Stimulated activated CD4-positive, alpha-beta T cell treated with anti-CD3 and anti-CD28 coated beads, Interleukin-2, amount 100 ng/mL, for 24 hours (primary cell): Measurements from ENCODE around the gene RGS9.
"Not testable (repeated sequence)": the region's sequence is repeated elsewhere in the genome, so short reads cannot be mapped to it uniquely, and the experiment has no call there.

Experiments used
- DNase-seq, 2 donors: peaks; one replicate each; pipeline ENCODE4 v3.0.0-alpha.2; 2020

RGS9 gene

DNA sequence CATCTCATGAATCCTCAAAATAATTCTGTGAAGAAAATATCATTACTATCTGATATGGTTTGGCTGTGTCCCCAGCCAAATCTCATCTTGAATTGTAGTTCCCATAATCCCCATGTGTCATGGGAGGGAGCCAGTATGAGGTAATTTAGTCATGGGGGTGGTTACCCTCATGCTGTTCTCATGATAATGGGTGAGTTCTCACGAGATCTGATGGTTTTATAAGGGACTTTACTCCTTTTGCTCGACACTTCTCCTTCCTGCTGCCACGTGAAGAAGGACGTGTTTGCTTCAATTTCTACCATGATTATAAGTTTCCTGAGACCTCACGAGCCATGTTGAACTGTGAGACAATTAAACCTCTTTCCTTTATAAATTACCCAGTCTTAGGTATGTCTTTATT is 20.7 kb upstream of the RGS9 start:
- not testable (repeated sequence) for DNase-seq

DNA sequence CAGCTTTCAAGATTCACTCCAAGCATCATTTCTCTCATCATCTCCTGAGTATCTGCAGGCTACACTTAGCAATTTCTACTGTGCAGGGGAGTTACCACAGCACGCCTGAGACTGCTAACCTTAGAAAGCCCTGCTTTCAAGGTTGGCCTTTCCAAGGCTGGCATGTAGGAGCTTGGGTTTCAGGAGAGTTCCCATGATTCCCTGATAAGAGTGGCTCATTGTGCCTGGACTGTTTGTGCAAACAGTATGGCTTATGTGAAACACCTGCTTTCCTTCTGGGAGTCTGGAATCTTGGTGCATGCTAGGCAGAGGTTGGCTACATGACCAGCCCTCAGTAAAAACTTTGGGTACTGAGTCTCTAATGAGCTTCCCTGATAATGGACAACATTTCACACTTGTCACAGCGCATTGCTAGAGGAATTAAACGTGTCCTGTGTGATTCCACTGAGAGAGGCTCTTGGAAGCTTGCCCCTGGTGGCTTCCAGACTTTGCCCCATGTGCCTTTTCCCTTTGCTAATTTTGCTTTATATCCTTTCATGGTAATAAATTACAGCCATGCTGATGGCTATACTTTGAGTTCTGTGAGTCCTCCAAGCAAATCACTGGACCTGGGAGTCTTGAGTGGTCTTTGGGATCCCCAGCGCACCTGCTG is 19.7 kb upstream of the RGS9 start:
- no peak for DNase-seq

DNA sequence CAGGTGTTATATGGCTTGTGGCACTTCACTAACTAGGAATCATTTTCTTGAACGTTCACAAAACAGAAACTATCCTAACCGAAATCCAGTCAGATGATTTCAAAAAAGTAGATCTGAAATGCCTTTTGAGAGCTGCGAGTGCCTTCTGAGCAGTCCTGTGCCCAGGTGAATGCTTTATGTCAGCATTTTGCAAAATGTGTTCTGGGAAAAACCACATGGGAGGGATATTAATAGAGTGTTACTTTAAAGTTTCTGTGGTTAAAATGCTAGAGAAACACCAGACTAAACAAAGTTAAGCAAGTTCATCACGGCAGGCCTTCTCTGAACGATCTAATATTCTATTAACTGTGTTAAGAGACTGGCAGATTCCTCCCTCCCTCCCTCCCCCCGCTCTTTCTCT is 15.8 kb upstream of the RGS9 start:
- DNase-seq = no peak

DNA sequence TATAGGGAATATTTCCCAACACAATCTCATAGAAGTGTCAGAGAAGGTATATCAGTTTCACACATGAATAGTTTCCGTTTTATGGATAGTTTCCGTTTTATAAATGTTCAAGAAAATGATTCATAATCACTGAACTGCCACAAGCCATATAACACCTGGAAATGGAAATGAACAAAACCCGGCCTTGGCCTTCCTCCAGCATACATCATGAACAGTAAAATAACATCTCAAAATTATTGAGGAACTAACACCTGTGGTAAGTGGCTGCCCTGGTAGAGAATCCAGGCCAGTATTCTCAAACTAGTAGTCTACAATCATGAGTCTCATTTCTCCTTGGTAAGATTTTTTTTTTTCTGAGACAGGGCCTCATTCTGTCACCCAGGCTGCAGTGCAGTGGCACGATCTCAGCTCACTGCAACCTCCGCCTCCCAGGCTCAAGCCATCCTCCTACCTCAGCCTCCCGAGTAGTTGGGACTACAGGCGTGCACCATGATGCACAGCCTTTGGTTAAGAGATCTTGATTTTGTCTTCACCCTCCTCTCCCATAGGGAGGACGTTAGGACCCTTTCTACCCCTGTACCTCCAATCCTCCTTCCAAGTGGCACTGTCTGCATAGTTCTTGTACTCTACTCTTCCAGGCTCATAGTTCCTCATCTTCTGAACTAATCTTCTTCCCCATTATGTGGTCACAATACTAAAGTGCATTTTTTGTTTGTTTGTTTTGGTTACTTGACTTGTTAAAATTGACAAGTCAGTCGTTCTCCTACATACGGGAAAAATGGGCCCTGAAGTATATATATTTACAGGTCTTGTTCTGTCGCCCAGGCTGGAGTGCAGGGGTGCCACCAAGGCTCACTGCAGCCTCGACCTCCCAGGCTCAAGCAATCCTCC is 15.0 kb upstream of the RGS9 start:
- peak; percentile 41 to 57 for DNase-seq

DNA sequence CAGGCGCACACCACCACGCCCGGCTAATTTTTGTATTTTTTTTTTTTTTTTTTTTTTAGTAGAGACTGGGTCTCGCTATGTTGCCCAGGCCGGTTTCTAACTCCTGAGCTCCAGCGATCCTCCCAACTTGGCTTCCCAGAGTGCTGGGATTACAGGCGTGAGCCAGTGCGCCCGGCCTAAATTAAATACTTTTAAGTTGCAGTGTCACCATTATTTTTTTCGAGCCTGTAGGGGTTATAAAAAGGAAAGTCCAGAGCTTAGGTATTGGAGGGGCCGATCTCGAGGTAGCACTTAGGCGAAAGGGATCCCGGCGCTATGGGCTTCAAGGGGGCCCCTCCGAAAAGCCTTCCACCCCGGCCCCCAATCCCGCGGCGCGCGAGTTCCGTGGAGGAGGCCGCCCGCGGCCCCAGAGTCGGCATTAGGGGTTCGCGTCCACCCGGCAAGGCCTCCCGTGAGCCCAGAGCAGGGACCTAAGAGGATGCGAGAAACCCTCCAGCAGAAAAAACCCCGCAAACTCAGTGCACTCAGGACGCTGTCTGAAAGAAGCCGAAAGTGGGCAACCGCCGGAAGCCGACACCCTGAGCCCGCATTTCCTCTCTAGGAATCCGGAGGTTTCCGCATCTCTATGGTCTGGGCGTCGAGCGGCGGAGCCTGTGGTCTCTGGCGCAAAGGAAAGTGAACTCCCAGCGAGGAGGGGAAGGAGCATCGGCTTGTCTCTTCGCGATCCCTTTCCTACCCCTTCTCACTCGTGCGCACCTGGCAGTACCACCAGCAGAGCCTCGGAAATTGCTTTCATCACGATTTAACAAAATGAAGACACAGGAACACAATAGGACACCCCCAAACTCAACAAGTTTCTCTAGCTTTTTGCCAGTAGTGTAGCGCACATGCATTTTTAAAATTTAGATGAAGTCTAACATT is 14.1 kb upstream of the RGS9 start:
- peak; percentile 79 to 83 for DNase-seq

DNA sequence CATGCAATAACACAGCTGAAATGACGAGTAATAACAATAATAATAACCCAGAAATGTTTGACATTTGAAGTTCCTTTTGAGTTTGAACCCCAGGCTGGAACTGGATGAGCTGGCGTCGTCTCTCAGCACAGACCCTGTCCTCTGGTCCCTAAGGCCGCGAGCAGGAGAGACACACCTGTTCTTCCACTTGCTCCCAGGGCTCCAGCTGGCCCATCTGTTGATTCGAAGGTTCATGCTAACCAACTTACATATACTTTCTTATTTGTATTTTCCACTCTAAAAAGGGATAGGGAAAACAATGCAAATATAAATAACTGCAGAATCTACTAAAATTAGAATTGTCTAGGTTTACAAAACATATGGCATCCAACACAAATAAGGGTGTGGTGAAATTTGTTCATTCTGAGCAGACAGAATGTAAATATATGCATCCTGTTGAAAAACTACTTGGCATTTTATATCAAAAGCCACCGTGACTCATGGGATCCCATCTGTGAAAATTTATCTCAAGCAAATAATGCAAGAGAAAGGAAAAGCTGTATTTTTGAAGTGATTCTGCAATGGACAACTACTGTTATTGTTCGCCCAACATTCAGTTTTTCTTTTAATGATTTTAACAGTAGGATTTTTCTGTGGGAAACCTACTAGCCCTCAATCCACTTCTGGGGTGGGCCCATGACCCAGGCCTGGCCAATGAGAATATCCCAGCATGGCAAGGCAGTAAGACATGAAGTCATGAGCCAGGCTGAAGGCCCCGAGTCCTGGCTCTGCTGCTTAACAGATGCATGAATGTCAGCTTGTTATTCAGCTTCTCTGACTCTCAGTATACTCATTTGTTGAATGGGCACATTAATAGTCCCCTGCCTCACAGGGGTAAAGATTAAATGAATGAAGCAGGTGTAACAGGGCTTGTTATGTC is 13.2 kb upstream of the RGS9 start:
- no peak for DNase-seq

DNA sequence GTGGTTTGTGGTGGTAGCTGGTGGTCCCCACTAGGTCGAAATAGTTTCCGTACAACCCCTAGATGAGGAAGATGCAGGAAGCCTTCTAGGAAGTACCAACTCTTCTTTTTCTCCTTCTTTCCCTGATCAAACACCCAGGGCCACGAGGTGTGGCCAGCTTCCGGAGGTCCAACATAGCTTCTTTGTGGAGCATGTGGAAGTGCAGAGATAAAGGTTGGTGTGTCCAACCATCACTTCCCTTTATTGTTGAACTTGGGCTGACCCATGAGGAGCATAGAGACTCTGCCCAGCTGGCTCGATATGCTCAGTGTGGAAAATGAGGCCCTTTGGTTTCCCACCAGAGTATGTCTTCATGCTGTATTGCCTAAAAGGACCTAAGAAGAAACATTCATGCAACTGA is 6.3 kb upstream of the RGS9 start:
- no peak for DNase-seq

DNA sequence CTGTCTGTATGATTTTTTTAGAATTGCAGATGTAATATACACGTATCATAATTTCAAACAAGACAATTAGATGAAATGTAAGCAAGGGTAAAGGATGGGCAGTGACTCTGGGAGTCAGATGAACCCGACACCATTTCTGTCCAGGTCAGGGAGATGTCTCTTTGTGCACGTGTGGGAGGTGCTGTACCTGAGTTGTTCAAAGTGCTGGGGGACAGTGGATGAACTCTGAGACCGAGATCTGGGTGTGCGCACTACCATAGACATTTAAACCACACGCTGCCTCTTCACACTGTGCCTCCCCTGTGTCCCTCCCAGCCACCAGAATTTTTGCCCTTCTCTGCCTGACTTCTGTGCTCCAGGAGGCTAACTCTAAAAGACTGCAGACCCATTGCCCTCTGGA is 5.9 kb upstream of the RGS9 start:
- no peak for DNase-seq

DNA sequence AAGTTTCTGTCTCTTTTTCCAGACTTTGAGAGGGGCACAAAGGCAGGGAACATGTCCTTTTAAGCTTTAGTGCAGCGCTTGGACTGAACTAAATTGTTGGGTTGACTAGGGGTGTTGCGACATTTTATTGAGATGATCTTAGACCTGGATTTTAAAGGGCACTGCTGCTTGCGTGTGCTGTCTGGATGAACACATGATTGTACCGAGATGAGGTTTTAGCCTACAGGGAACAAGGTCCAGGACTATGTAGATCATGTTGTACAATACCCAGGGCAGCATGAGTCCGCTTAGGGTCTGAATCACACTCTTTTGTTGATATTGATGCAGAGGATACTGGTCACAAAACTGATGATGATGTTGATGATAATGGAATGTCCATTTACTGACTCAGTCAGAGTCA is 5.2 kb upstream of the RGS9 start:
- DNase-seq = no peak

DNA sequence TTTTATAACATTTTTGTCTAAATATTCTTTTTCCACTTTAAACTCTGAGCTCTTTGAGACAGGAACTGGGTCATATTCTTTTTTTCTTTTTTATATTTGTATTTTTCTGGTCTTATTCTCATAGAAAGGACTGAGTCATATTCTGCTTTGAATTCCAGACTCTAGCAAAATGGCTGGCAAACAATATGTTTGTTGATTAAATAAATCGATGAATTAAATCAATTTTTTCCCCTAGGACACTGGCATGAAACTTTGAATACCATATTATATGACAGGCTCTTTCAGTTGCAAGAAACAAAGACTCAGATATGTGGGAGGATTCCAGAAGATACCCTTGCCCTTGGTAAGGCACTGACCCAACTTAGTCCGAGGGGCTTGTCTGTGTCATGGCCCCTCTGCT is 3.1 kb upstream of the RGS9 start:
- DNase-seq = no peak

DNA sequence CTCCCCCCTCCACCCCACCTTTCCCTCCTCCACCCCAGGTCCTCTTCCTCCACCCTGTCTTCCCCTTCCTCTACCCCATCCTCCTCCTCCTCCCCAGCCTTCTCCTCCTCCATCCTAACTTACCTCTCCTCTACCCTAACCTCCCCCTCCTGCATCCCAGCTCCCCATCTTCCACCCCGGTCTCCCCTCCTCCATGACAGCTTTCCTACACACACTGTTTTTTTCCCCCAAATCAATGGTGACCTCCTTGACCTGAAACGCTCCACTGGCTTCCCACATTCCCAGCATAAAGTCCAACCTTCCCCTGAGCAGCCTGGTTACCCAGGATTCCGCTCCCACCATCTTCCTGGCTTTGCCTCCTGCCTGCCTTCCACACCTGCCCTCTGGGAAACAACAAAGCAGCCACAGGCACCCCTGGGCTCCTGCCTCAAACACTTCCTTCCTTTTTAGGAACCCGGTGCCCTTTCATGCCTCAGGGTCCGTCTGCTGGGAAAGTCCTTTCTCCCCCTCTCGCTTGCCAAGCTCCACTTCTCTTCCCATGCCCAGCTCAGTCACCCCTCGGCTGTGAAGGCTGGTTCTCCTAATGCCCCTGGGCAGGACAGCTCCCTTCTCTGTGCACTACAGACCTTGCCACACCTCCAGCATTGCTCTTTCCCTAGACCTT is 2.1 kb downstream of the RGS9 start:
- DNase-seq = no peak

DNA sequence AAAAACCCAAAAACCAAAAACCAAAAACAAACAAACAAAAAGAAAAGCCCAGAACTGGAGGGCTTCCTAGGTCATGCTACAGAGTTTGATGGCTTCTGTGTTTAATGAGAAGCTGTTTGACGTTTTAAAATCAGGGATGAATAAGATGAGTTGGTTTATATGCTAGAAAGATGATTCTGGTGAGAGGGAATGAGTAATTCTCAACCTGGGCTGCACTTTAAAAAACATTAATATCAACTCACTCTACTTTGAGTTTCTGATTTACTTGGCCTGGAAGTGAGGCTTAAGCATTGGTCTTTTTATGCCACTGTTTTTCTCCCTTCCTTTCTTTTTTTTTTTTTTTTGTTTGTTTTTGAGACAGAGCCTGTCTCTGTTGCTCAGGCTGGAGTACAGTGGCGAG is 5.1 kb downstream of the RGS9 start:
- DNase-seq = no peak

DNA sequence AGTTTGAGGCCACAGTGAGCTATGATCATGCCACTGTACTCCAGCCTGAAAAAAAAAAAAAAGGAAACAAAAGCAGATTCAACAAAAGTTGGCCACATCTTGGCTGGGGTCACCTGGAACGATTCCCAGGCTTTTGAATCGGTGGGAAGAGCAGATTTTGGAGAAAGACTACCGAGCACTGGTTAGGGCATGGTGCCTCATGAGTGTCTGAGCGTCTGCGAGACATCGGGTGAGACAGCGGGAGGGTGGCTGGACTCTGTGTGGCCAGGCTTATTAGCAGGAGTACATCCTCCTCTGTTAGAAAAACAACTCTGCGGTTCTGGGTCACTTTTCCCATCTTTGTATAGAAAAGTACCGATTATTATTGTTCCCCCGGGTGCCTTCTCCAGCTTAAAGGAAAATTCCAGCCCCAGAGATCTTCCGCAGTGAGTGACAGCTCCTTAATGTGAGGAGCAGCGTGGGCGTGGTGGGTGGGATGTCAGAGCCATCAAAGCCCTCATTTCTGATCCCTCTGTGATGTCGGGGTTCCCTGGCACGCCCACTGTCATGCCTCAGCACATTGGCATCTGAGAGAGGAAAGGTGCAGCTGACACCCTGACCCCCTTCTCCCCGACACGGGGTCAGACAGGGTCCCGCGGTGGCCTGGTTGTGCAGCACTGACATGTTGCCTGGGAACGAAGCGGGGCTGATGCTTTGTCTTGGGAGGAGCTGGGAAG is 6.9 kb downstream of the RGS9 start:
- no peak for DNase-seq

DNA sequence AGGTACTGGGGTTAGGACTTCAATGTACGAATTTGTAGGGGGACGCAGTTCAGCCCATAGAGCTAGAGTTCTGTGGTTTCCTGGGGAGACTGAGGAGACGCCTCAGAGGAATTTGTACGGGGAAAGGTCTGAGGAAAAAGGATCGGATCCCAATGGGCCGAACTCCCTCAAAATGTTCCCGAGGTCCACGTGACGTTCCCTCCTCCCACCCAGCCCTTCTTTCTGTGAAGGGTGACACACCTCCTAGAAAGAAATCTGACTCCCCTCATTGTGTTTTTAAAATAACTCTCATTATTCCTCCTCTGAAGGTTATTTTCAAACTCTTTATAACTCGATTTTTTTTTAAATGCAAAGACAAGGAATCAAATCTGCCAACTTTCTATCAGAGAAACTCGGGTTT is 8.6 kb downstream of the RGS9 start:
- no peak for DNase-seq

DNA sequence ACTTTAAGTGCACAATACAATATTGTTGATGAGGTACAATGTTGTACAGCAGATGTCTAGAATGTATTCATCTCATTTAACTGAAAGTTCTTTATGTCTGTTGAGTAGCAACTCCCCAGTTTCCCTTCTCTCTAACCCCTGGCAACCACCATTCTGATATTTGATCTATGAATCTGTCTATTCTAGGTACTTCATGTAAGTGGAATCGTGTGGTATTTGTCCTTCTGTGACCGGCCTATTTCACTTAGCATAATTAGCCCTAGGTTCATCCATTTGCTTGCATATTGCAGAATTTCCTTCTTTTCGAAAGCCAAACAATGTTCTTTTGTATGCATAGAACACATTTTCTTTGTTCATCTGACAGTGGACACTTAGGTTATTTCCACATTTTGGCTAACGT is 10.8 kb downstream of the RGS9 start:
- DNase-seq = no peak

DNA sequence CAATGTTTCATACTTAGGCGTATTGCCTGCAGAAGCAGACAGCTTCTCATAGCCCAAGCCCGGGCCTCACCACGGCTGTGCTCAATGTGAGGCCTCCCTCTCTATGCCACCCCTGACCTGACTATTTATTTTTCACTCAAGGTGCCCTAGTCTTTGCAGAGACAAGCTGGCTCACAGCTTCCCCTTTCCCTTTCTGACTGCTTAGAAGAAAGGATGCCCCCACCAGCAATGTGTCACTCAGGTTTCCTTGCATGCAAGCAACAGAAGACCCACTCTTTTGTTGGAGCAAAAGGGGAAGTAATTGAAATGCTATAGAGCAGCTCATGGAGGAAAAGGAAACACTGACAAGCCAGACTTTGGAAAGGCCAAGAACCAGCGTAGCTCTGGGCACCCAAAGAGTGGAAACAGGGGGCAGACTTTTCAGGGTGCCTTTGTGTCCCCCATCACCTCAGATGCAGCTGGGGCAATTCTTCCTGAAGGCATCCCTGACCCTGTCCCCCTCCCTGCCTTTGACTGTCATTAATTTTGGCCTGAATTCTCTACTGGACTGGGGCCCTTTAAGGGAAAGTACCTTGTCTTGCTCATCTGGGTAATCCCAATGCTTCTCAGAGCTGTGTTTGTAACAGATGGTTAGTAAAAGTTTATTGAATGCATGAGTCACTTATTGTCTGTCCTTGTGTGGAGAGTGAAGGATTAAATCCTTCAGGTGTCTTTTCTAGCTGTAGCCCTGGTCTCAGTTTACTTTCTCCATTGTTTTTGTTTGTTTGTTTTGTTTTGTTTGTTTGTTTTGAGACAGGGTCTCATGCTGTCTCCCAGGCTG is 17.8 kb downstream of the RGS9 start:
- no peak for DNase-seq

DNA sequence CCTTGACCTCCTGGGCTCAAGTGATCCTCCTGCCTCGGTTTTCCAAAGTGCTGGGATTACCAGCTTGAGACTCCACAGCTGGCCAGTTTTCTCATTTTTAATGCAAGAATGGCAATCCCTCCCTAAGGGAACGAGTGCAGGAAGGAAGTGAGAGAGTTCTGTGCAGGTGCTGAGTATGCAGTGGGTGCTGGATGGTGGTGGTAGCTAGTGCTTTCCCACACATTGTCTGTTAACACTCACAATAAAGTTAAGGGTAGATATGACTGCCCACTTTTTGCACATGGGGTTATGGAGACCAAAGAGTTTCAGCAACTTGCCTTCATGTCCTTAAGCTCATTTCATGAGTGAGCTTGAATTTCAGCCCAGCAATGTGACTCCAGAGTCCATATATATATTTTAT is 18.5 kb downstream of the RGS9 start:
- no peak for DNase-seq

DNA sequence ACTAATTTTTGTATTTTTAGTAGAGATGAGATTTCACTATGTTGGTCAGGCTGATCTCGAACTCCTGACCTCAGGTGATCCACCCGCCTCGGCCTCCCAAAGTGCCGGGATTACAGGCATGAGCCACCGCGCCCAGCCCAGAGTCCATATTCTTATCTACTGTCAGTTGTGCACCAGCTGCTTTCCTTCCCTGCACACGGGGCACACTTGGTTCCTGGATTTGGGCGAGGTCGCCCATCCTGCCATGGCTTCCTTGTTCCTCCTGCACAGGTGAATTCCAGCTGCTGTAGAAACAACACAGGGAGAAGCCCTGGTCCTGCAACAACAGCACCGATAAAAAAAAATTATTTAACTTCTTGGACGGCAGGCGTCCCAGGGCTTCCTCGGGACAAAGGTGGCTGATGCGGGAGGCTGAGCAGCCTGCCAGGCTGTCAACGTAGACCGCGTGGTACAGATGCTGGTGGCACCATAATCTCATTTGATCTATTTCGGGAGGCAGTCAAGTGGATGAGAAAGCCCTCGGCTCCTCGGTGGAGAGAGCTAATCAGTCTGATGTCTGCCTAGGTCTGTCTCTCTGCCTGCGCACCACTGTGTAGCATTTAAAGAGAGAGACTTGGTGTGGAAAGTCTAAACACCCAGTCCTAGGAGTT is 19.1 kb downstream of the RGS9 start:
- DNase-seq = no peak

DNA sequence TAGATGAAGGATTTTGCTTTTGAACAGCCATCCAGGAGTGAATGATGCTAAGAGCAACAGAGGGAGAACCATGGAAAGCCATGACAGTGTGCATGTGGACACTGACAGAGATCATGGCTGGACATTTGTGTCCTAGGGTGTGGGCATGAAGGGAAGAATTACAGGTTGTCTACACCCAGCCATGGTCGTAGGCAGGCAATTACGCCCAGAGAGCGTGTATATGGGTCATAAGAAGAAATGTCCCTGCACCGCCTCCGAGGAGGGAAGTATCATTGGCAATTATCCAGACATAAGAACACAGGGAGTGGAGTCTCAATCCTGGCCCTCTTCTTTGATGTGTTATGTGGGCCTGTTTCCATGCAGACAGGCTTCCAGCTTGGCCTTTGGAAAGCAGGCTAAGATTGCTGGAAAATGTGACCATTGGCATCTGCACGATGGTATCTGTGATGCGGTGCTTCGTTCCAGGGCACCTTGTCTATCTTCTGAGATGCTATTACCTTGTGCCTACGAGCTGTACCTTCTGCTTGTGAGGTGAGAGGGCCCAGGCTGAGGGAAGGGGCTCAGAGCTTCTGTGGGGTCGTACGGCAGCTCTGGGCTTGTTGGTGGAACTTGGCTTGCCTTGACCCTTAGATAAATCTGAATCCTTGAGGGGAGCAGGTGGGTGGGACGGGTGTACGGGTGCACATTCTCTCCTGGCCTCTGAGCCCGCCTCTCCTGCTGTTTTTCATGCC is 19.8 kb downstream of the RGS9 start:
- DNase-seq = no peak
